OCI-LY7 (cell line): ENCODE results near the gene PIGC.
"Not testable (repeated sequence)": the region's sequence is repeated elsewhere in the genome, so short reads cannot be mapped to it uniquely, and the experiment has no call there.

Experiments
- EZH2phosphoT487 ChIP-seq: fragments of 200-600 bp; sonication (generic); IDR thresholded peaks from 2 replicates; pipeline ENCODE4 v1.6.1; 2018; ENCODE audit warnings: low read depth, borderline replicate concordance, mild to moderate bottlenecking, mixed run types, antibody characterized with exemption, low read length, moderate library complexity, mixed read lengths
- TF ChIP-seq, protein P1 (sequence below): fragments of 200-600 bp; sonication (generic); conservative IDR thresholded peaks from 2 replicates; pipeline ENCODE4 v1.5.1; 2014; ENCODE audit warnings: mild to moderate bottlenecking, antibody characterized with exemption, low read length, moderate library complexity, mixed read lengths

DNA sequence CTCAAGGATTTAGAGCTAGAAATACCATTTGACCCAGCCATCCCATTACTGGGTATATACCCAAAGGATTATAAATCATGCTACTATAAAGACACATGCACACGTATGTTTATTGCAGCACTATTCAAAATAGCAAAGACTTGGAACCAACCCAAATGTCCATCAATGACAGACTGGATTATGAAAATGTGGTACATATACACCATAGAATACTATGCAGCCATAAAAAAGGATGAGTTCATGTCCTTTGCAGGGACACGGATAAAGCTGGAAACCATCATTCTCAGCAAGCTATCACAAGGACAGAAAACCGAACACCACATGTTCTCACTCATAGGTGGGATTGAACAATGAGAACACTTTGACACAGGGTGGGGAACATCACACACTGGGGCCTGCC, 6.7 kb downstream of the PIGC start:
- TF ChIP-seq, protein P1, sequence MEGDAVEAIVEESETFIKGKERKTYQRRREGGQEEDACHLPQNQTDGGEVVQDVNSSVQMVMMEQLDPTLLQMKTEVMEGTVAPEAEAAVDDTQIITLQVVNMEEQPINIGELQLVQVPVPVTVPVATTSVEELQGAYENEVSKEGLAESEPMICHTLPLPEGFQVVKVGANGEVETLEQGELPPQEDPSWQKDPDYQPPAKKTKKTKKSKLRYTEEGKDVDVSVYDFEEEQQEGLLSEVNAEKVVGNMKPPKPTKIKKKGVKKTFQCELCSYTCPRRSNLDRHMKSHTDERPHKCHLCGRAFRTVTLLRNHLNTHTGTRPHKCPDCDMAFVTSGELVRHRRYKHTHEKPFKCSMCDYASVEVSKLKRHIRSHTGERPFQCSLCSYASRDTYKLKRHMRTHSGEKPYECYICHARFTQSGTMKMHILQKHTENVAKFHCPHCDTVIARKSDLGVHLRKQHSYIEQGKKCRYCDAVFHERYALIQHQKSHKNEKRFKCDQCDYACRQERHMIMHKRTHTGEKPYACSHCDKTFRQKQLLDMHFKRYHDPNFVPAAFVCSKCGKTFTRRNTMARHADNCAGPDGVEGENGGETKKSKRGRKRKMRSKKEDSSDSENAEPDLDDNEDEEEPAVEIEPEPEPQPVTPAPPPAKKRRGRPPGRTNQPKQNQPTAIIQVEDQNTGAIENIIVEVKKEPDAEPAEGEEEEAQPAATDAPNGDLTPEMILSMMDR: not testable (repeated sequence)
- not testable (repeated sequence) for TF ChIP-seq EZH2phosphoT487
